T-cell (primary cell): ENCODE results near the gene PRKCA. TPM values are rescaled to one million over a fixed set of nuclear protein-coding genes. Genes with fewer than 3 reads are reported as not detected.

Experiments
- ATAC-seq, 4 experiments: fragments of 200-7000 bp in 3 of 4; fragments of 150-1000 bp in 1 of 4; cut with Tn5 transposase; replicated peaks in 1 of 4; 1 replicate in 3 of 4; 2 replicates in 1 of 4; pipeline ENCODE4 v1.10.0; 2021; ENCODE audit warnings: moderate library complexity in 3 of 4, mild to moderate bottlenecking in 2 of 4, moderate number of reproducible peaks in 1 of 4
- CTCF ChIA-PET, 2 donors: fragments of 300-600 bp; sonication (Branson Sonifier 250); formaldehyde crosslinking; loops; one replicate each; lab custom pipeline; 2022; ENCODE audit warnings: antibody characterized with exemption in 2 of 2; lab: Charles Lee
- POLR2A ChIA-PET, 2 donors: fragments of 300-600 bp; sonication (Branson Sonifier 250); formaldehyde crosslinking; loops; one replicate each; lab custom pipeline; 2022; ENCODE audit warnings: antibody characterized with exemption in 2 of 2; lab: Charles Lee
- DNase-seq, 35 experiments: peaks; one replicate each; pipeline versions ENCODE4 v3.0.0 to v3.0.0-alpha.2; 2013 to 2023
- H3K27ac ChIP-seq: one replicate; pipeline ENCODE4 v1.5.1; 2013; ENCODE audit warnings: low read length
- H3K27me3 ChIP-seq, 2 experiments: replicated peaks in 1 of 2; 1 replicate in 1 of 2; 2 replicates in 1 of 2; pipeline versions ENCODE4 v1.6.1 to v1.7.0; 2013; ENCODE audit warnings: low read length in 1 of 2, mixed read lengths in 1 of 2; ENCODE audit not compliant: control insufficient read depth in 2 of 2, insufficient read depth in 2 of 2; ENCODE audit errors: extremely low read depth in 1 of 2
- H3K36me3 ChIP-seq, 2 donors: 1 replicate in 1 of 2; 2 replicates in 1 of 2; pipeline versions ENCODE4 v1.6.1 to v1.7.0; 2013; ENCODE audit warnings: low read length in 1 of 2; ENCODE audit not compliant: control insufficient read depth in 2 of 2, insufficient read depth in 1 of 2; ENCODE audit errors: extremely low read depth in 1 of 2
- H3K4me1 ChIP-seq, 2 experiments: 1 replicate in 1 of 2; 2 replicates in 1 of 2; pipeline versions ENCODE4 v1.6.1 to v1.7.0; 2013; ENCODE audit warnings: low read length in 2 of 2, mixed read lengths in 1 of 2; ENCODE audit not compliant: insufficient read depth in 2 of 2, control insufficient read depth in 1 of 2; ENCODE audit errors: extremely low read depth in 1 of 2
- H3K4me3 ChIP-seq, 2 donors: 1 replicate in 1 of 2; 2 replicates in 1 of 2; pipeline versions ENCODE4 v1.5.1 to v1.7.0; 2013; ENCODE audit warnings: mild to moderate bottlenecking in 2 of 2, low read length in 1 of 2, moderate library complexity in 1 of 2; ENCODE audit not compliant: control insufficient read depth in 1 of 2; ENCODE audit errors: extremely low read depth in 1 of 2
- H3K9me3 ChIP-seq: 2 replicates; pipeline ENCODE4 v1.7.0; 2013
- H3K27ac Mint-ChIP-seq, 2 donors: one replicate each; pipeline ENCODE4 v1.8.0; 2020 to 2021; ENCODE audit warnings: mild to moderate bottlenecking in 2 of 2, mixed read lengths in 2 of 2
- H3K27me3 Mint-ChIP-seq, 2 donors: one replicate each; pipeline ENCODE4 v1.8.0; 2021 to 2022; ENCODE audit warnings: mixed read lengths in 2 of 2
- H3K36me3 Mint-ChIP-seq: one replicate; pipeline ENCODE4 v1.8.0; 2021; ENCODE audit warnings: mixed read lengths
- H3K4me1 Mint-ChIP-seq, 3 donors: one replicate each; pipeline ENCODE4 v1.8.0; 2020 to 2022; ENCODE audit warnings: mixed read lengths in 3 of 3, mild to moderate bottlenecking in 1 of 3
- H3K4me3 Mint-ChIP-seq, 3 donors: one replicate each; pipeline ENCODE4 v1.8.0; 2020 to 2022; ENCODE audit warnings: mild to moderate bottlenecking in 3 of 3, mixed read lengths in 3 of 3, moderate library complexity in 3 of 3
- H3K9me3 Mint-ChIP-seq, 3 donors: one replicate each; pipeline ENCODE4 v1.8.0; 2020 to 2022; ENCODE audit warnings: mixed read lengths in 3 of 3
- WGBS: methylation state at CpG from one replicate; pipeline ENCODE4 v1.1.5; 2013; ENCODE audit warnings: missing lambda C conversion rate; ENCODE audit not compliant: insufficient coverage; 5-methylcytosine and 5-hydroxymethylcytosine counted together
- total RNA-seq, 35 experiments: library from RNA in 6 of 35; stranded (reverse) in 6 of 35; fragments of 120-200 nt in 1 of 35; gene quantifications; one replicate each; pipeline versions ENCODE4 v1.2.1 to v1.2.4 and lab custom pipeline; 2013 to 2026

The PRKCA gene
- total RNA-seq, 5 donors from 2014 or later (not counting 1 experiment from before 2014, with no cell fraction given), result 75.9 to 128 (median 82.0) TPM

- POLR2A ChIA-PET, result no interaction called here
- CTCF ChIA-PET, result interaction anchor here in 1 of 2 donors (0.7 to 0.9 kb wide), 2 partner anchors 105 to 109 kb away, joined by 4 read pairs; no protein-coding TSS in a partner anchor
Observed at GRCh38 chr17:66422186-66422585, 119.8 kb downstream of the PRKCA start.

GRCh38 chr17:66423056-66423955 is 120.9 kb downstream of the PRKCA start:
- Histone ChIP-seq H3K36me3 (no peaks in the 10 kb centered on the region), H3K4me1 (peaks cover 9 to 15% of the 10 kb centered on the region in 2 experiments), H3K27me3 (no peaks in the 10 kb centered on the region), H3K27ac (no peak overlapping the region), H3K4me3 (no peak overlapping the region), H3K9me3 (no peaks in the 10 kb centered on the region)
- H3K9me3 Mint-ChIP-seq, result no peaks in the 10 kb centered on the region
- WGBS, result 97% methylated on average over 7 of the region's 10 CpGs
- ChIA-PET POLR2A (no interaction called here), CTCF (interaction anchor here (0.7 kb wide), 2 partner anchors 136 to 143 kb away, joined by 4 read pairs; no protein-coding TSS in a partner anchor)
- H3K36me3 Mint-ChIP-seq, result peaks cover 4% of the 10 kb centered on the region
- peak overlapping the region; percentile 53 to 62 for H3K27ac Mint-ChIP-seq
- no peaks in the 10 kb centered on the region for H3K27me3 Mint-ChIP-seq
- no peak for DNase-seq
- no peak overlapping the region for H3K4me3 Mint-ChIP-seq
- no peak for ATAC-seq
- peaks cover 62 to 73% (median 68%) of the 10 kb centered on the region in 3 donors for H3K4me1 Mint-ChIP-seq

More at GRCh38 chr17:66422186-66422585, 119.8 kb downstream of the PRKCA start:
- peaks cover 12 to 17% of the 10 kb centered on the region in 2 experiments for H3K4me1 ChIP-seq
- no peaks in the 10 kb centered on the region for H3K9me3 ChIP-seq
- DNase-seq, result no peak
- H3K4me3 ChIP-seq, result no peak overlapping the region
- no peak for ATAC-seq
- Mint-ChIP-seq H3K9me3 (no peaks in the 10 kb centered on the region), H3K27me3 (no peaks in the 10 kb centered on the region), H3K4me3 (no peak overlapping the region), H3K36me3 (peaks cover 4% of the 10 kb centered on the region), H3K4me1 (peaks cover 61 to 71% (median 68%) of the 10 kb centered on the region in 3 donors), H3K27ac (peak overlapping the region; percentile 15 to 72)
- no peaks in the 10 kb centered on the region for H3K36me3 ChIP-seq
- H3K27ac ChIP-seq, result no peak overlapping the region
- H3K27me3 ChIP-seq, result no peaks in the 10 kb centered on the region
- no CpG with 5 or more reads among the region's 2 CpGs for WGBS

- H3K27me3 ChIP-seq, result no peaks in the 10 kb centered on the region
- ChIA-PET POLR2A (no interaction called here), CTCF (no interaction called here)
- peaks cover 4% of the 10 kb centered on the region for H3K36me3 Mint-ChIP-seq
- WGBS, result 88% methylated on average over 11 of the region's 12 CpGs
- H3K36me3 ChIP-seq, result no peaks in the 10 kb centered on the region
- H3K9me3 Mint-ChIP-seq, result no peaks in the 10 kb centered on the region
- H3K4me3 ChIP-seq, result peak overlapping the region in 1 of 2 donors; percentile 2
- peaks cover 67 to 84% (median 76%) of the 10 kb centered on the region in 3 donors for H3K4me1 Mint-ChIP-seq
- no peaks in the 10 kb centered on the region for H3K27me3 Mint-ChIP-seq
- peak overlapping the region; percentile 77 to 88 for H3K27ac Mint-ChIP-seq
- H3K4me1 ChIP-seq, result peaks cover 9 to 23% of the 10 kb centered on the region in 2 experiments
- H3K9me3 ChIP-seq, result no peaks in the 10 kb centered on the region
- peak in 2 of 4 experiments; percentile 9 to 10 for ATAC-seq
- DNase-seq, result no peak
- H3K27ac ChIP-seq, result peak overlapping the region; percentile 39
- H3K4me3 Mint-ChIP-seq, result peak overlapping the region; percentile 26 to 38 (median 34)
Observed at GRCh38 chr17:66425756-66426396, 123.5 kb downstream of the PRKCA start.

- peak overlapping the region; percentile 26 to 38 (median 34) for H3K4me3 Mint-ChIP-seq
- ATAC-seq, result peak; percentile 92 to 98 (median 96)
- POLR2A ChIA-PET, result interaction anchor here in 1 of 2 donors (0.7 kb wide), 1 partner anchor 98 kb away, joined by 3 read pairs; no protein-coding TSS in a partner anchor
Observed at GRCh38 chr17:66426397-66427033, 124.1 kb downstream of the PRKCA start.

GRCh38 chr17:66427134-66427533 is 124.7 kb downstream of the PRKCA start:
- no peak for ATAC-seq
- CTCF ChIA-PET, result interaction anchor here in 1 of 2 donors (0.5 to 0.7 kb wide), 4 partner anchors 12 to 674 kb away, joined by 3 to 7 read pairs (median 3); no protein-coding TSS in a partner anchor
- peaks cover 9 to 27% of the 10 kb centered on the region in 2 experiments for H3K4me1 ChIP-seq
- no peak overlapping the region for H3K27ac Mint-ChIP-seq
- no peak overlapping the region for H3K4me3 ChIP-seq
- no peak for DNase-seq
- POLR2A ChIA-PET, result interaction anchor here in 1 of 2 donors (0.7 kb wide), 1 partner anchor 99 kb away, joined by 3 read pairs; no protein-coding TSS in a partner anchor
- no peak overlapping the region for H3K27ac ChIP-seq
- H3K36me3 ChIP-seq, result no peaks in the 10 kb centered on the region
- no peaks in the 10 kb centered on the region for H3K9me3 Mint-ChIP-seq
- 86% methylated on average over 3 of the region's 3 CpGs for WGBS
- no peaks in the 10 kb centered on the region for H3K27me3 ChIP-seq
- H3K36me3 Mint-ChIP-seq, result no peaks in the 10 kb centered on the region
- no peaks in the 10 kb centered on the region for H3K27me3 Mint-ChIP-seq
- H3K4me3 Mint-ChIP-seq, result no peak overlapping the region
- H3K9me3 ChIP-seq, result no peaks in the 10 kb centered on the region
- H3K4me1 Mint-ChIP-seq, result peaks cover 56 to 72% (median 66%) of the 10 kb centered on the region in 3 donors

More at GRCh38 chr17:66426397-66427033, 124.1 kb downstream of the PRKCA start:
- H3K27ac Mint-ChIP-seq, result peak overlapping the region; percentile 77 to 88
- no peaks in the 10 kb centered on the region for H3K27me3 Mint-ChIP-seq
- H3K9me3 Mint-ChIP-seq, result no peaks in the 10 kb centered on the region
- Histone ChIP-seq H3K9me3 (no peaks in the 10 kb centered on the region), H3K4me3 (peak overlapping the region in 1 of 2 donors; percentile 2), H3K27me3 (no peaks in the 10 kb centered on the region), H3K36me3 (no peaks in the 10 kb centered on the region), H3K27ac (peak overlapping the region; percentile 39), H3K4me1 (peaks cover 9 to 25% of the 10 kb centered on the region in 2 experiments)
- WGBS, result 83% methylated on average over 2 of the region's 6 CpGs
- CTCF ChIA-PET, result interaction anchor here in 1 of 2 donors (0.5 to 0.7 kb wide), 4 partner anchors 11 to 675 kb away, joined by 3 to 7 read pairs (median 3); no protein-coding TSS in a partner anchor
- H3K36me3 Mint-ChIP-seq, result peaks cover 4% of the 10 kb centered on the region
- peaks cover 61 to 78% (median 70%) of the 10 kb centered on the region in 3 donors for H3K4me1 Mint-ChIP-seq
- DNase-seq, result peak in 34 of 35 experiments; percentile 9 to 77 (median 41)
